ENCODE results near the gene EBF3.
"Not testable (repeated sequence)": the region's sequence is repeated elsewhere in the genome, so short reads cannot be mapped to it uniquely, and the experiment has no call there.

The EBF3 gene

GRCh38 chr10:129926066-129927055 is 37.7 kb downstream of the EBF3 start:
- no peak for DNase-seq

DNA sequence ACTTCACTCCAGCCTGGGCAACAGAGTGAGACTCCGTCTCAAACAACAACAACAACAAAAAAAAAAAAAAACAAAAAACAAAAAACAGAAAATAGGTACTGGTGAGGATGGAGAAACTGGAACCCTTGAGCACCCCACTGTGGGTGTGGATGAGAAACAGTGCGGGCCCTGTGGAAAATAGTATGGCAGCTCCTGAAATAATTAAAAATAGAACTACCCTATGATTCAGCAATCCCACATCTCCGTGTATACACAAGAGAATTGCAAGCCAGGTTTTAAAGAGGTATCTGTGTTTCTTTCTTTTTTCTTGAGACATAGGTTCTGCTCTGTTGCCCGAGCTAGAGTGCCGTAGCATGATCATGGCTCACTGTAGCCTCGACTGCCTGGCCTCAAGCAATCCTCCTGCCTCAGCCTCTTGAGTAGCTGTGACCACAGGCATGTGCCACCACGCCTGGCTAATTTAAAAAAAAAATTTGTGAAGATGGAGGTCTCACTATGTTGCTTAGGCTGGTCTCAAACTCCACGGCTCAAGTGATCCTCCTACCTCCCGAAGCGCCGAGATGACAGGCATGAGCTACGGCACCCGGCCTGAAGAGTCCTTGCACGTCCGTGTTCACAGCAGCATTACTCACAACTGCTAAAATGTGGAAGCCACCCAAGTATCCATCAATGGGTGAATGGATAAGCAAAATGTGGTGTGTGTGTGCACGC is 39.5 kb downstream of the EBF3 start:
- no peak for DNase-seq

DNA sequence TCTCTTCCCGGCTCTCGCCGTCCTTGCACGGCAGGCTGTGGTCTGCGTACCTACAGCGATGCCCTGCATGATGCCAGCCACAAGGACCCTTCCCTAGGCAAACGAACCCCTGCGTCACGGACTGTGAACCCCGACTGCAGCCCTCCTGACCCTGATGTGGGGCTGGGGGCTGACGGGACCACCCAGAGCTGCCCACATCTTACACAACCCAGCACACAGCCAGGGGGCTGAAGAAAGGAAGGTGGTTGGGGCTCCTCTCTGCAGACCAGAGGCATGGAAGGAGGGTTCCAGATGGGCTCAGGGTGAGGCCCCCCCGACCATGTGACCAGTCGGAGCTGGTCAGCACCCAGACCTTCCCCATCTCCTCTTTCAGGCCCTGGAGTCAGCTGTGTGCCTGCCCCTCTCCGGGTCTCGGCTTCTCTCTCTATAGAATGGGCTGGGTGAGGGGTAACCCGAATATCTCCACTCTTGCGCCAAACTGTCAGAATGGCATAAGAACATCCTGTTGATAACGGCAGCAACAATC is 41.4 kb downstream of the EBF3 start:
- no peak for DNase-seq

DNA sequence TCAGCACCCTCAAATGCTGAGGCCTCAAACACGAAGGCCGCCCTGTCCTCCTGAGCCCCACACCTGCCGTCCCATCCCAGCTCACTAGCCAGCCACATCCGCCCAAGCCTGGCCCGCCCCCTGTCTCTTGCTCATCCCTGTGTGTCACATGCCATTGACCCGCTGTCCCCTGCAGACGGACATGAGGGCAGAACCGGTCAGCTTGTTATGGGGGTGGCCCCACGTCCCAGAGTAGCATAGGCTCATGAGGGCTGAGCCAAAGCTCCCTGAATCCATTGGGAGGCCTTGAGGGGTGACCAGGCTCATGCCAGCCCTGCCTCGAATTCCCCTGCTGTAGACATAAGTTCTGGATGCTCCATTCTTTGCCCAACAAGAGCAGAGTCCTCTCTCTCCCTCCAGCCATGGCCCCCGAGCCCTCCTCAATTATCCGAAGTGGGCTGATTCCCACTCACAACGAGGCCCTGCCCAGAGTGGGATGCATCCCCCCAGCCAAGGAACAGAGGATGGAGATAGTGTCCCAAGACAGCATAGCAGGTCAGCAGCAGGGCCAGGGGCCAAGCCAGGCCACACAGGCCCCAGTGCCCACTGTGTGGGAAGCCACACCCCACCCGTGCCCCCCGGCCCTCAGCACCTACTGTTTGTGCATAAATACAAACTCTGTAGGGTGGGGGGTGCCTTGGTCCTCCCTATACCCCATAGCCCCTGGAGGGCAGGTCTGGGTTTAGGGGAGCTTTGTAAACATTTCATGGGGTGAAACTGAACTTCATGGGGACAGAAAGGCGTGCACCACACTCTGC is 42.1 kb downstream of the EBF3 start:
- no peak for DNase-seq

- no peak for DNase-seq
Observed at GRCh38 chr10:129921065-129921670, 42.9 kb downstream of the EBF3 start.

GRCh38 chr10:129920187-129920586 is 43.9 kb downstream of the EBF3 start:
- DNase-seq, result not testable (repeated sequence)

DNA sequence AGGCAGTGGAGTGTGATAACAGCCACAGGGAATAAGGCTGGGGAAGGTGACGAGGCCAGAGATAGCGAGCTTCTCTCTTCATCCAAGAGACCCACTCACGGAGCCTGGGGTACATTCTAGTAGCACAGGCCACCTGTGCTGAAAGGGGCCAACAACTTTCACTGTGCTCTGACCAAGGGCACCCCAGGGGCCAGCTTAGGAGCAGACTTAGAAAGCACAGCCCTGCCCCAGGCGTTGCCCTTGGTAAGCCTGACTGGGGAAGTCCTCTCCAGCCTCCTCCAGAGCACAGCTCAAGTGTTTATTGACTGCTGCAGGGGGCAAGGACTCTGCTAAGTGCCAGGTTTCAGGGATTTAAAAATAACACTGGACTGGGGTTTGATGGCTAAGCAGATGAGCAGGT is 44.7 kb downstream of the EBF3 start:
- no peak for DNase-seq

- DNase-seq, result no peak
Observed at GRCh38 chr10:129918836-129919235, 45.2 kb downstream of the EBF3 start.

DNA sequence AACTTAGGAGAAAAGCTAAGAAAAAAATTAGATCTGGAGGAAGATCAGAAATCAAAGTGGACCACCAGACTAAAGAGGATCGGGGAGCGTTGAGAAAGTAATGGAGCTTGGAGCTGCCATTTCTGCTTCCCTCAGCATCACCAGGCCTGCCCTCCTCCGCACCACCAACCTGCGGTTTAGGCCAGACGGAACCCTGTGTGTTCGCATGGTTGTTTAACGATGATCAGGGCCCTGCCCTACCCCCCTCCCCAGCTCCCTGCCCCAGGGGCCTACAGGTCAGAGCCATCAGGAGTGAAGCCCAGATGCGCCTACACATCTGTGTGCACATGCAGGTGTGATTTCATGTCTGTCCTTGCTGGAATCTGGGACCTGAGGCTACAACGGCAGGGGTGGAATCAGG is 45.7 kb downstream of the EBF3 start:
- no peak for DNase-seq

DNA sequence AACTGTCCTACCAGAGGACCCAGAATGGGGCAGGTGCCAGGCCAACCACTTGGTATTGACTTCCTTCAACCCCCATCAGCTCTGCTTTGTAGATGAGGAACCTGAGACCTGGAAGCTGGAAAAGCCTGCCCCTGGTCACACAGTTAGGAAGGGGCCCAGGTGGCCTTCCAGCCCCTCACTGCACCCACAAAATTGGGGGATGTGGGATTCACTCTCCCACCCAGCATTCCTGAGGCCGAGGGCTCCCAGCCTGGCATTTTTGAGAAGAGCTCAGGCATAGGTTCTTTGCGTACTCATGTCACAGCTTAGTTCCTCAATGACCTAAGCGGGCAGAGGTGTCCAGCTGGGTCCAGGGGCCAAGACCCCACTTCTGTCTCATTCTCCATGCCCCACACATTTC is 46.1 kb downstream of the EBF3 start:
- no peak for DNase-seq

DNA sequence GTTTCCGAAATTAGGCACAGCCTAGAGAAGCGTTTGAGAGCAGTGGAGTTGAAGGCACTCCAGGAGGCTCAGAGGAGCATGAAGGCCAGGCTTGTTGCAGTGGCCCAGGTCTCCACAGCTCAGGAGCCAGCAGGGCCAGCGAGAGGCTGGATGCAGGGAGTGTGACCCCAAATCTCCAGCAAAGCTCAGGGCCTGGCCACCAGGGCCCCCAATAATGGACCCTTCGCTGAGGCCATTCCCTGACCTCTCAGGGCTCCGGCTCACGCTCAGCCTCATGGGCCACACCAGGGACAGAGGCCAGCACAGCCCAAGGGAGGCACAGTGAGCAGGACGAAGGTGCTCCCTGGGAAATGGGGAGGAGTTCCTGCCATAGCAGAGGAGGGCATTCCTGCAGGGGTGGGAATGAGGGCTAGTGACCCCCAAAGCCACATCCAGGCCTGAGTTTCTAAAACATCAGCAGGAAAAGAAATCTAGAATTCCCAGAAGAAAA is 47.5 kb downstream of the EBF3 start:
- DNase-seq, result no peak

- DNase-seq, result no peak
Observed at GRCh38 chr10:129915526-129916378, 48.3 kb downstream of the EBF3 start.

GRCh38 chr10:129914960-129915359 is 49.1 kb downstream of the EBF3 start:
- no peak for DNase-seq

DNA sequence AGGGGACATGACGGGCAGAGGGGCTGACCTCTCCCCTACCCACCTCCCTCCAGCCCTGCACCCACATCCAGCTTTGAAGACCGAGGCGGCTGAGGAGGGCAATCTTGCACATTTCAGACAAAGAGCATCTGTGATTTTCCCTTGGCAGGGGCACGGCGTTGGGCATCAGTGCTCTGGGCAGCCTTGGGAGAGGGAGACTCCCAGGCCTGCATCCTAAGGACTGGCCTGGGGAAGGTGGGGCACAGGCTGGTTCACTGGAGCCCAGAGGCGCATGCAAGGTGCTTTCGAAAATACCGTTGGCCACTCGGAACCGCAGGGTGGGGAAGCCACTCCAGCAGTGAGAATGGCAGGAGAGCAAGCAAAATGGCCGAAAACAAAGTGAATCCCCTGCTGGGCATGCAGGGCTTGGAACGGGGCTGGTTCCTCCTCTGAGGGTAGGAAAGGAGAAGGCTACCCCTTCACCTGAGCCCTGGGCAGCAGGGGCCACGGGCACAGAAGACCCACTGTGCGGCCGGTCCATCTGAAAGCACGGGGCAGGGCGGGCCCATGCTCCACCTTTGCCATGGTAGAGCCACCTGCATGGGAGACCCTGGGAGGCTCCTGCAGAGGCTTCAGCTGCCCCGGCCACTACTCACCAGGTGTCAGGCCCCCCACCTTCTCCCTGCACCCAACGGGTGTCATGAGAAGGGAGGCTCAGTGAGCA is 49.8 kb downstream of the EBF3 start:
- no peak for DNase-seq

DNA sequence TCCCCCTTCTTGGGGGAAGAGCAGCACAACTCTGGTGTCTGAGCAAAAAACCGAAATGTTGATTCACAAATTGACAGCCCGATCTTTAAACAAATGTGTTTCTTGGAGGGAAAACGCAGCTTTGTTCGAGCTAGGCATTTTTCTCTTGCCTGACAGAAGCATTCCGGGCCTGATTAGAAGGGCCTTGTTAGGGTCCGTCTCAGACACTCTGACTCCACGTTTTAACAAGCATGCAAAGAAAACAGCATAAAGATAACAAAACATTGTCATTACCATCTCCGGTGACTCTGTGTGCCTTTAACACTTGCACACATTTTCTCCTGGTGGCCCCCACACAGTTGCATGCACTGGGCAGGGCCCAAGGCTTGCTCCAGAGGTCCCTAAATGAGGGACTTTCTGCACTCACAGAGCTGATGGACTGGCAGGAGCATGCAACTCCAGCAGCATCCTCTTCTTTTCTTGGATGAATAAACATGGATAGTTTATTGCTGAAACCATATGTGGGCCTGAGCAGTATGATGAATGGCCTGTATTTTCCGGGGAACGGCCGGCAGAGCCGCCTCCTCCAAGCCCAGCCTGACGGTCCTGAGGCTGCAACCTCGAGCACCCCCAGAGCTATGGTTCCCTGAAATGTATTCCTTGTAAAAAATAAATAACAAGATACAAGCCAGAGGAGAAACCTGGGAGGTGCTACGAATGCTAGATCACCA is 50.9 kb downstream of the EBF3 start:
- no peak for DNase-seq

DNA sequence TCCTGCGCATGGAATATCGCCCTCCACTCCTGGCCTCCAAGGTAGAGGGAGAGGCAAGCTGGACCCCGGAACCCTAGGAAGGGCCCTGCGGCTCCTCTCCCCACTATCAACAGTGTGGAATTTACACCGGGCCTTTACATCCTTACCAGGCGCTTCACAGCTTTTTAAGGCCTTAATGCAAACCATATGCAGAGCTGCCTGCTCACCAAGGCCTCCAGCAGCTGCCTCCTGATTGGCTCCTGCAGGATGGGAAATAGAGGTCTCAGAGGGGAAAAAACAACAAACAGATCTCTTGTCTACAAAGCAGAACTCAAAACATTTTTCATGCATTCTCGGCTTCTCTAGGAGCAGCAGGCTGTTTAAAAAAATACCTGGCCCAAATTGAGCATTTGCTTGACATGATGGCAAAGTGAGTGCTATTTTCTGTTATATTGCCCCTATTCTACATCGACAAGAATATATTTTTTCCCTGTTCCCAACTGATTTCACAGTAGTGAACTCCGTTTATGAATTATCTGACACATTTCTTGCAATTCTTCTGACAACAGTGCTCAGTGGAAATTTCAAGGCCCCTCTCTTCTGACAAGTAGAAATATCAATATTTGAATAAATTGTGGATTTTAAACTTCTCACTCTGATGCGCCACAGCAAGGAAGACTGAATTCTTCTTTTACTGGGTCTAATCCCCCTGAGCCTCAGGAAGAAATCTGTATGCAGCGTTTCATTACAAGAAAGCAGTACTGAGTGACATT is 51.7 kb downstream of the EBF3 start:
- DNase-seq, result no peak

GRCh38 chr10:129911451-129912165 is 52.5 kb downstream of the EBF3 start:
- no peak for DNase-seq

- no peak for DNase-seq
Observed at GRCh38 chr10:129910861-129911260, 53.2 kb downstream of the EBF3 start.
